Type B pancreatic cell (in vitro differentiated cells): ENCODE measurements around the gene GNAO1. TPM values are rescaled to one million over a fixed set of nuclear protein-coding genes. Genes with fewer than 3 reads are reported as not detected.

Experiments used
- DNase-seq: peaks from one replicate; pipeline ENCODE4 v3.0.0; 2021; ENCODE audit warnings: mixed read lengths; ENCODE audit not compliant: unreplicated experiment; ENCODE audit errors: extremely low spot score
- H3K27ac Mint-ChIP-seq: 2 replicates; pipeline ENCODE4 v1.8.0; 2021; ENCODE audit warnings: mild to moderate bottlenecking, mixed read lengths
- H3K27me3 Mint-ChIP-seq: 2 replicates; pipeline ENCODE4 v1.8.0; 2021; ENCODE audit warnings: mixed read lengths
- H3K36me3 Mint-ChIP-seq: 2 replicates; pipeline ENCODE4 v1.8.0; 2021; ENCODE audit warnings: mixed read lengths
- H3K4me1 Mint-ChIP-seq: one replicate; pipeline ENCODE4 v1.8.0; 2021; ENCODE audit warnings: mixed read lengths; ENCODE audit not compliant: unreplicated experiment
- H3K4me3 Mint-ChIP-seq: 2 replicates; pipeline ENCODE4 v1.8.0; 2021; ENCODE audit warnings: mild to moderate bottlenecking, mixed read lengths
- H3K9me3 Mint-ChIP-seq: 2 replicates; pipeline ENCODE4 v1.8.0; 2021; ENCODE audit warnings: mixed read lengths
- total RNA-seq: library from RNA; stranded (reverse); gene quantifications from 2 replicates; pipeline ENCODE4 v1.2.1, GENCODE V29; 2021; ENCODE audit warnings: low replicate concordance
- TF ChIP-seq, protein P1 (sequence below): fragments of 200-600 bp; sonication (generic); conservative IDR thresholded peaks from 2 replicates; pipeline ENCODE4 v1.5.0; 2021; ENCODE audit warnings: antibody characterized with exemption, mild to moderate bottlenecking

The GNAO1 gene
- total RNA-seq, 1 donor from 2014 or later = 13.2 TPM

GRCh38 chr16:56163089-56163488 is 28.2 kb upstream of the GNAO1 start:
- Mint-ChIP-seq H3K27me3 (peaks cover 8% of the 10 kb centered on the region), H3K36me3 (no peaks in the 10 kb centered on the region), H3K27ac (no peak overlapping the region), H3K4me1 (no peaks in the 10 kb centered on the region), H3K4me3 (no peak overlapping the region), H3K9me3 (no peaks in the 10 kb centered on the region)
- TF ChIP-seq, protein P1, sequence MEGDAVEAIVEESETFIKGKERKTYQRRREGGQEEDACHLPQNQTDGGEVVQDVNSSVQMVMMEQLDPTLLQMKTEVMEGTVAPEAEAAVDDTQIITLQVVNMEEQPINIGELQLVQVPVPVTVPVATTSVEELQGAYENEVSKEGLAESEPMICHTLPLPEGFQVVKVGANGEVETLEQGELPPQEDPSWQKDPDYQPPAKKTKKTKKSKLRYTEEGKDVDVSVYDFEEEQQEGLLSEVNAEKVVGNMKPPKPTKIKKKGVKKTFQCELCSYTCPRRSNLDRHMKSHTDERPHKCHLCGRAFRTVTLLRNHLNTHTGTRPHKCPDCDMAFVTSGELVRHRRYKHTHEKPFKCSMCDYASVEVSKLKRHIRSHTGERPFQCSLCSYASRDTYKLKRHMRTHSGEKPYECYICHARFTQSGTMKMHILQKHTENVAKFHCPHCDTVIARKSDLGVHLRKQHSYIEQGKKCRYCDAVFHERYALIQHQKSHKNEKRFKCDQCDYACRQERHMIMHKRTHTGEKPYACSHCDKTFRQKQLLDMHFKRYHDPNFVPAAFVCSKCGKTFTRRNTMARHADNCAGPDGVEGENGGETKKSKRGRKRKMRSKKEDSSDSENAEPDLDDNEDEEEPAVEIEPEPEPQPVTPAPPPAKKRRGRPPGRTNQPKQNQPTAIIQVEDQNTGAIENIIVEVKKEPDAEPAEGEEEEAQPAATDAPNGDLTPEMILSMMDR = no peak
- no peak for DNase-seq

DNA sequence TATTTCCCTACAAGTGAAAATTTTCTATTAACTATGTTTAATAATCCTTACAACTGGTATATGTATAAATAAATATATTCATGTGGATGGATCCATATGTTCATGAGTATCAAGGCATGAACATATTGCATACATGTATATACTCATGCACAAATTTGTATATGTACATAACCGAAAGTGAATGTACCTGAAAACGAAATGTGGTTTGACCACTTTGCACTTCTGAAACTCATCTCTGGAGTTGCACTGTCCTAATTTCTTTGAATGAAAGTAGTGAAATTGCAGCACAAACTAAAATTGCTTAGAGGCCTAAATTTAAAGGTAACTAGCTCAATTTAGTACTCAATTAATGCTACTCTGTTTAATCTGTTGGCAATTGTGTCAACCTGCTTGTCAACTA is 27.4 kb upstream of the GNAO1 start:
- TF ChIP-seq, protein P1 = no peak
- Mint-ChIP-seq H3K36me3 (no peaks in the 10 kb centered on the region), H3K4me3 (no peak overlapping the region), H3K27me3 (peaks cover 8% of the 10 kb centered on the region), H3K9me3 (no peaks in the 10 kb centered on the region), H3K4me1 (no peaks in the 10 kb centered on the region), H3K27ac (no peak overlapping the region)
- no peak for DNase-seq

DNA sequence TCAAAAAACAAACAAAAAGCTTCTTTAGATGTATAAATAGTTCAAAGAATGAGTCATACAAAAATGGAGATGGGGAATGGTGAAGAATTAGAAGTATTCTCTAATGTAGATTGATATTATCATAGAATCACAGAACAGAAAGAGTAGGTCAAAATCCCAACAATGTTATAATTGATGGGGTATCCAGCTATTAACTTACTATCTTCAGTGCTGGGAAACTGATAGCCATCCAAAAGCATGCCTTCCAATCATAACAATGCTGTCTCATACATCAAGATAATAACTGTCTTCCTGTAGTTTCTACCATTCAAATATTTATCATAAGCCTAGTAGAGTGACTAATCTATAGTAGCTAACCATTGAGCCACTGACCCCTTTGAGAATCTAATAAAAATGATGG is 26.7 kb upstream of the GNAO1 start:
- no peak overlapping the region for H3K27ac Mint-ChIP-seq
- no peaks in the 10 kb centered on the region for H3K9me3 Mint-ChIP-seq
- no peaks in the 10 kb centered on the region for H3K36me3 Mint-ChIP-seq
- peaks cover 8% of the 10 kb centered on the region for H3K27me3 Mint-ChIP-seq
- H3K4me3 Mint-ChIP-seq = no peak overlapping the region
- no peak for DNase-seq
- H3K4me1 Mint-ChIP-seq = no peaks in the 10 kb centered on the region
- TF ChIP-seq, protein P1 = no peak

GRCh38 chr16:56174411-56174810 is 16.9 kb upstream of the GNAO1 start:
- H3K4me3 Mint-ChIP-seq = no peak overlapping the region
- H3K9me3 Mint-ChIP-seq = peaks cover 5% of the 10 kb centered on the region
- H3K27ac Mint-ChIP-seq = no peak overlapping the region
- no peak for DNase-seq
- TF ChIP-seq, protein P1 = no peak
- H3K4me1 Mint-ChIP-seq = no peaks in the 10 kb centered on the region
- H3K27me3 Mint-ChIP-seq = no peaks in the 10 kb centered on the region
- H3K36me3 Mint-ChIP-seq = no peaks in the 10 kb centered on the region

GRCh38 chr16:56181401-56181800 is 9.9 kb upstream of the GNAO1 start:
- peaks cover 20% of the 10 kb centered on the region for H3K27me3 Mint-ChIP-seq
- TF ChIP-seq, protein P1 = no peak
- no peak for DNase-seq
- H3K9me3 Mint-ChIP-seq = peaks cover 5% of the 10 kb centered on the region
- H3K27ac Mint-ChIP-seq = no peak overlapping the region
- no peaks in the 10 kb centered on the region for H3K4me1 Mint-ChIP-seq
- no peaks in the 10 kb centered on the region for H3K36me3 Mint-ChIP-seq
- H3K4me3 Mint-ChIP-seq = no peak overlapping the region

- peaks cover 5% of the 10 kb centered on the region for H3K9me3 Mint-ChIP-seq
- DNase-seq = no peak
- H3K4me1 Mint-ChIP-seq = no peaks in the 10 kb centered on the region
- H3K27me3 Mint-ChIP-seq = peaks cover 33% of the 10 kb centered on the region
- TF ChIP-seq, protein P1 = no peak
- H3K27ac Mint-ChIP-seq = no peak overlapping the region
- no peaks in the 10 kb centered on the region for H3K36me3 Mint-ChIP-seq
- no peak overlapping the region for H3K4me3 Mint-ChIP-seq
Measured at GRCh38 chr16:56183266-56183665, 8.0 kb upstream of the GNAO1 start.
